Measurements from ENCODE around the gene BRMS1L.
"Not testable (repeated sequence)": the region's sequence is repeated elsewhere in the genome, so short reads cannot be mapped to it uniquely, and the experiment has no call there.

The BRMS1L gene

DNA sequence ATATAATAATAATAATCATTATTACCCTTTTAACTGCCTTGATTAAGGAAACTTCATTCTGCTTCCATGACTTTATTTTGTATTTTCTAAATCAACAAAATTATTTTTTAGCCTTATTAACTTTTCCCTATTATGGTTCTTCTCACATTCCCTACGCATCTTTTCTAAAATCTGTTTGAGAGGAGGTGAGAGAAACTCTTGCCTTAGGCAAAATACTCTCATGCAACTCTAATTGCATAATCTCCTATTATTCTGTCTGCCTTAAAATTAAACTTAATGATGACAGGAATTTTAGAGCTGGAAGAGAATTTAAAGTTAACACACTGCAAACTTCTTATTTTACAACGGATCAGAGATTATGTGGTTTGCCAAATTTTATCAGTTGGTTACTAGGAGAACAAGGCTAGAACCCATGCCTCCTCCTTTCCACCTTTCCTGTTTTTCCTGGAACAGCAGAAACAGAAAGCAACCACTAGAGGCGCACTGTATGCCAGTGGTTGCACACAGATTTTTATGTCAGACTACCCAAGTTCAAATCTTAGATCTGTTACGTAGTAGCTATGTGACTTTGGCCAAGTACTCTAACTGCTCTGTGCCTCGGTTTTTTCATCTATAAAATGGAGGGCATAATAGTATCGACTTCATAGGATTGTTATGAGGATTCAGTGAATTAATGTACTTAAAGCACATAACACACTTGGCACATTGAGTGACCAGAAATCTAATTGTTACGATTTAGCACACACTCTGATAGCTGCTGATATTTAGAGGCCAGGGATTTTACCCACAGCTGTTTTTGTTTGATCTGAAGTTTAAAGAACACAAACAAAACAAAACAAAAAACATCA is 4.3 kb upstream of the BRMS1L start:
- peak; percentile 8 for DNase-seq

DNA sequence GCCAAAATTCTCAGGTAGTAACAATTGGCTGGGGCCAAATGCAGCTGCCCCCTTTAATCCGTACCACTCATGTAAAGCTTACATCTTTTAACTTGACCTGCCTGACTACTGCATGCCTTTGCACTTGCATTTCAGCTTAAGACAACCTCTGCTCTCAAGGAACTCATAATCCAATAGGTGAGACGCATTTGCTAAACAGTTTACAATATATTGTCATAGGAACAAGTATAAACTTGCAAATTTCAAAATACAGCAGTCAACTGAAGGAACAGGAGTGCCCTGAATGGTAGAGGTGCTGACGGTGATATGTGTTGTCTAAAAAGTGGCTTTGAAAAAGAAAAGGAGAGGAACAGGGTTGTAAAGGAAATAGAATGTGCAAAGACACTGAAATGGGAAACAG is 3.6 kb upstream of the BRMS1L start:
- DNase-seq, result no peak

DNA sequence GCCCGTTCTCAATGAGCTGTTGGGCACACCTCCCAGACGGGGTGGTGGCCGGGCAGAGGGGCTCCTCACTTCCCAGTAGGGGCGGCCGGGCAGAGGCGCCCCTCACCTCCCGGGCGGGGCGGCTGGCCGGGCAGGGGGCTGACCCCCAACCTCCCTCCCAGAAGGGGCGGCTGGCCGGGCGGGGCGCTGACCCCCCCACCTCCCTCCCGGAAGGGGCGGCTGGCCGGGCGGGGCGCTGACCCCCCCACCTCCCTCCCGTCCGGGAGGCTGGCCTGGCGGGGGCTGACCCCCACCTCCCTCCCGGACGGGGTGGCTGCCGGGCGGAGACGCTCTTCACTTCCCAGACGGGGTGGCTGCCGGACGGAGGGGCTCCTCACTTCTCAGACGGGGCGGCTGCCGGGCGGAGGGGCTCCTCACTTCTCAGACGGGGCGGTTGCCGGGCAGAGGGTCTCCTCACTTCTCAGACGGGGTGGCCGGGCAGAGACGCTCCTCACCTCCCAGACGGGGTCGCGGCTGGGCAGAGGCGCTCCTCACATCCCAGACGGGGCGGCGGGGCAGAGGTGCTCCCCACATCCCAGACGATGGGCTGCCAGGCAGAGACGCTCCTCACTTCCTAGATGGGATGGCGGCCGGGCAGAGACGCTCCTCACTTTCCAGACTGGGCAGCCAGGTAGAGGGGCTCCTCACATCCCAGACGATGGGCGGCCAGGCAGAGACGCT is 1.5 kb upstream of the BRMS1L start:
- DNase-seq, result not testable (repeated sequence)

DNA sequence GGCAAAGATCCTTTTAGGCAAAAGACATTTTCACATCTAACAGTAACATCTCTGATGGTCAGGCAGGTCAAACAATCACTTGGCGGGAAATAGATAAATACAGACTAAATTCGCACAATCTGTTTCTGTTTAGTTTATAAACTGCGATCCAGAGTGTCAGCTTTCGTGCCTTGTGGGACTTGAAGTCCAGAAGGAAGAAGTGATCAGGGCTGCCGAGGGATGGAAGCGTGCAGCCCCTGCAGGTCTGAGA is 245 bp upstream of the BRMS1L start:
- DNase-seq, result no peak

DNA sequence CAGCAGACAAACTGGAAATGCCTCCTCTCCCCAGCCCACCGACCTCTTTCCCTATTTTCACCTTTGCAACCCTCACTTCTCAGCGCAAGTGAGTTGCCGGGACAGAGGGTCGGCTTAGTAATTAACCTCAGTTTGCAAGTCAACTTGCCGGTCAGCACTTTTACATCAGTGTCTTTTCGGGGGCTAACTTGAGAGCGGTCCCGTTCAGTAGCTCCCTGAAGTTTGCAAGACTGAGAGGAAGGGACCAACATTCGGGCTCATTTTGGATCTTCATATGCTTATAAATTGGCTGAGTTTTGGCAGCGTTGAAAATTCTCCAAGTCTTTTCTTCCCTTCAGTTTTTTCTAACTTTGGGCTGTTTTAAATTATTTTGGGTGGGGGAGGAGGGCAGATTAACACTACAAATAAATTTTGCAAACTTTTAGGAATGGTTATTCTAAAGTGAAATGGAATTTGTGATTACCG is 846 bp downstream of the BRMS1L start:
- no peak for DNase-seq

DNA sequence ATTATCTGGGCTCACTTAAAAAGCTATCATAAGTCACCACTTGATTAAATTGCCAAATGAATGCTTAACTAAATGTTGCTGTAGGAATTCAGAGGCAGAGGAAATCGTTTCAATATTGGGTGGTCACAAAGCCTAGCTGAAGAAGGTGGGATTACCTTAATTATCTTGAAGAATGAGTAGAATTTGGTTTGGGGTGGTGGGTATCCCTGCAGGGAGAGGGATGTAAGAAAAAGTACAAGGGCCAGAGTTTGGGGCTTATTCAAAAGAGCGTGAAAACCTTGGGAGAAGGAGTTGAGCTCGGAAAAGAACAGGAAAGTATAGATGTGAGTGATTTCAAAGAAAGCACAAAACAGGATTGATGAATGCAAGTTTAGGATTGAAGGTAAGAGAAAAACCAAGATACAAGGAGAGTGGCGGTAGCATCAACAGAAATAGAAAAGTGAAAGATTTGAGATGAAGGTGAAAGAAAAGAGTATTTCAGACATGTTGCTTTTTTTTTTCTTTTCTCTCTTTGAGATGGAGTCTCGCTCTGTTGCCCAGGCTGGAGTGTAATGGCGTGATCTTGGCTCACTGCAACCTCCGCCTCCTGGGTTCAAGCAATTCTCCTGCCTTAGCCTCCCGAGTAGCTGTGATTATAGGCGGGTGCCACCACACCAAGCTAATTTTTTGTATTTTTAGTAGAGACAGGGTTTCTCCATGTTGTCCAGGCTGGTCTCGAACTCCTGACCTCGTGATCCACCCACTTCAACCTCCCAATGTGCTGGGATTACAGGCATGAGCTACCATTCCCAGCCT is 1.7 kb downstream of the BRMS1L start:
- no peak for DNase-seq

DNA sequence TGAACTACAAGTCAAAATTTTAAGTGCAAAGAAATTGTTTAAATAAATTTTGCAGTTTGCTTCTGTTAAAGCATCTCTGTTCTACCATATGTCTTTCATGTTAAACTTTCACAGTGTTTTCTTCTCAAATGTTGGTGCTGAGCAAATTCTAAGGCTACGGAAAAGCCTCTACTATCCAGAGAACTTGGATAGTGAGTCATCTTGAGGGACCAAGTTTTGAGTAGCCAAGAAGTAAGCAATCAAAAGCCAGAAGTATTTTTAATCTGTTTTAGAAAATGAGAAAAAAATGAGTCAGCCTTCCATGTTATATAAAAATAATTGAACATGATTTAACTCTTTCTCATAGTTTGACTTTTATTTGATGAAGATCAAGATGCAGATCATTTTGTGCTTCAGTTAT is 3.3 kb downstream of the BRMS1L start:
- DNase-seq, result no peak

DNA sequence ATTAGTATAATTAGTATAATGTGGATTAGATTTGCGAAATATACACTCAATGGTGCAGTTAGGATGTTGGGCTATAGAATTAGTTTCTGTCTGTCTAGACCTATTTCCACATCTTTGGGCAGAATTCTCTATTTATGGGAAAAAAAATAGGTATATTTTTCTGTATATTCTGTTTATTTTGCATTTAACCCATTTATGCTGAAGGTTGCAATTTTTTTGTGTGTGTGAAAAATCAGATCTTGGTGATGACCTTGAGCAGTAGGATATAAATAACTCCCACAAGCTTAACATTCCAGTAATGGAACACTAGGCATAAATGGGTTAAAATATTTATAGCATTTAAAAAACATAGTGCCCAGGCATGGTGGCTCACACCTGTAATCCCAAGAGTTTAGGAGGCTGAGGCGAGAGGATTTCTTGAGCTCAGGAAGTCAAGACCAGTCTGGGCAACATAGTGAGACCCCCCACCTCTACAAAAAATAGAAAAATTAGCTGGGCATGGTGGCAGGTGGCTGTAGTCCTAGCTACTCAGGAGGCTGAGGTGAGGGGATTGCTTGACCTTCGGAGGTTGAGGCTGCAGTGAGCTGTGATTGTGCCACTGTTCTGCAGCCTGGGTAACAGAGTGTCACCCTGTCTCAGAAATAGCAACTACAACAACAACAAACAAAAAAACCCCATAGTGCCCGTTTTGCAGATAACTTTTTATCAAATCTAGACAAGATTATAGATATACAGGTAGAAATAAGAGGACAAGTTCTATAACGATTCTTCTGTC is 9.3 kb downstream of the BRMS1L start:
- DNase-seq, result no peak

DNA sequence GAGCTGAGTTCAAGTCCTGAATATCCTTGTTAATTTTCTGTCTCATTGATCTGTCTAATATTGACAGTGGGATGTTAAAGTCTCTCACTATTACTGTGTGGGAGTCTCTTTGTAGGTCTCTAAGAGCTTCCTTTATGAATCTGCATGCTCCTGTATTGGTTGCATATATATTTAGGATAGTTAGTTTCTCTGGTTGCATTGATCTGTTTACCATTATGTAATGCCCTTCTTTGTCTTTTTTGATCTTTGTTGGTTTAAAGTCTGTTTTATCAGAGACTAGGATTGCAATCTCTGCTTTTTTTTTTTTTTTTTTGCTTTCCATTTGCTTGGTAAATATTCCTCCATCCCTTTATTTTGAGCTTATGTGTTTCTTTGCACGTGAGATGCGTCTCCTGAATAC is 15.6 kb downstream of the BRMS1L start:
- not testable (repeated sequence) for DNase-seq

DNA sequence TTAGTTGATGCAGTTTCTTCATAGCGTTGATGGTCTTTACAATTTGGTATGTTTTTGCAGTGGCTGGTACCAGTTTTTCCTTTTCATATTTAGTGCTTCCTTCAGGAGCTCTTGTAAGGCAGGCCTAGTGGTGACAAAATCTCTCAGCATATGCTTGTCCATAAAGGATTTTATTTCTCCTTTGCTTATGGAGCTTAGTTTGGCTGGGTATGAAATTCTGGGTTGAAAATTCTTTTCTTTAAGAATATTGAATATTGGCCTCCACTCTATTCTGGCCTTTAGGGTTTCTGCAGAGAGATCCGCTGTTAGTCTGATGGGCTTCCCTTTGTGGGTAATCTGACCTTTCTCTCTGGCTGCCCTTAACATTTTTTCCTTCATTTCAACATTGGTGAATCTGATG is 16.1 kb downstream of the BRMS1L start:
- DNase-seq, result not testable (repeated sequence)

DNA sequence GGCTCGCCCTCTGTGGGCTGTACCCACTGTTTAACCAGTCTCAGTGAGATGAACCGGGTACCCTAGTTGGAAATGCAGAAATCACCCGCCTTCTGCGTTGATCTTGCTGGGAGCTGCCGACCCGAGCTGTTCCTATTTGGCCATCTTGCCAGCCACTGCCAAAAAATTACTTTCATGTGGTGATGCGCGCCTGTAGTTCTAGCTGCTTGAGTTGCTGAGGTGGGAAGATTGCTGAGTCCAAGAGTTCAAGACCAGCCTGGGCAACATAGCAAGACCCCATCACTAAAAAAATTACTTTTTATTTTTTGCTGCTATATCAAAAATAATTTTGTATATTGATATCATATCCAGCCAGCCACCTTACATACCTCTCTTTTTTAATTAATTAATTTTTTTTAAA is 18.4 kb downstream of the BRMS1L start:
- no peak for DNase-seq

DNA sequence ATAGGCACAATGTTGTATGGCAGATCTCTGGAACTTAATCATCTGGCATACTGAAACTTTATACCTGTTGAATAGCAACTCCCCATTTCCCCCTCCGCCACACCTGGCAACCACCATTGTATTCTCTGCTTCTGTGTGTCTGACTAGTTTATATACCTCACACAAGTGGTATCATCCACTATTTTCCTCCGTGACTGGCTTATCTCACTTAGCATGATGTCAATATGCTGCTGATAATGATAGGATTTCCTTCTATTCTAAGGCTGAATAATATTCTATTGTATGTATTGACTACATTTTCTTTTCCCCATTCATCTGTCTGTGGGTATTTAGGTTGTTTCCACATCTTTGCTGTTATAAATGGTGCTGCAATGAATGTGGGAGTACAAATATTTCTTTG is 21.5 kb downstream of the BRMS1L start:
- DNase-seq, result no peak

DNA sequence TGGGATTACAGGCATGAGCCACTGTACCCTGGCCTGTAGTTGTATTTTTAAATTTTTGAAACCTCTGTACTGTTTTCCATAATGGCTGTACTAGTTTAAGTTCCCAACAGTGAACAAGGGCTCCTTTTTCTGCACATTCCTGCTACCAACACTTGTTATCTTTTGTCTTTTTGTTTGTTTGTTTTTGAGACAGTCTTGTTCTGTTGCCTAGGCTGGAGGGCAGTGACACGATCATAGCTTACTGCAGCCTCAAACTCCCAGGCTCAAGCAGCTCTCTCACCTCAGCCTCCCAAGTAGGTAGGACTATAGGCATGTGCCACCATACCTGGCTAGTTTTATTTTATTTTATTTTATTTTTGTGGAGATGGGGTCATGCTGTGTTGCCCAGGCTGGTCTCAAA is 23.0 kb downstream of the BRMS1L start:
- DNase-seq, result no peak

DNA sequence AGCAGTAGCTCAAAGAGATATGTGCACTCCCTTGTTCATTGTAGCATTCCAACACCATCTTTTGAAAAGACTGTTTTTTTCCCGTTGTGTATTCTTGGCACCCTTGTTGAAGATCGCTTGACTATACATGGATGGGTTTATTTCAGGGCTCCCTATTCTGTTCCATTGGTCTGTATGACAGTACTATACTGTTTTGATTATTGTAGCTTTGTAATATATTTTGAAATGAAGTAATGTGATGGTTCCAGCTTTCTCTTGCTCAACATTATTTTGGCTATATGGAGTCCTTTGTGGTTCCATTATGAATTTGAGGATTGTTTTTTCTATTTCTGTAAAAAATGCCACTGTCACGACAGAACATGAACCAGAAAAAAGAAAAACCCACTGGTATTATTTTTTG is 25.7 kb downstream of the BRMS1L start:
- no peak for DNase-seq

DNA sequence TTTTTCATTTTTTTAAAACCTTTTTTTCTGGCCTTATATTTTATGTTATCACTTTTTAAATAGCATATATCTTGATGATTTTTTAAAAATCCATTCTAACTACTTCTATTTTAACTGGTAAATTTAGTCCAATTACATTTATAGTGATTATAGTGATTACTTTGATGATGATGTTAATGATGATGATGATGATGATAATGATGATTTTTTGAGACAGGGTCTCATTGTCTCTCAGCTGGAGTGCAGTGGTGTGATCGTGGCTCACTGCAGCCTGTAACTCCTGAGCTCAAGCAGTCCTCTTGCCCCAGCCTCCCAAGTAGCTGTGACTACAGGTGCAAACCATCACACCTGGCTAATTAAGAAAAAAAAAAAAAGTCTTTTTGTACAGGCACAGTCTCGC is 27.1 kb downstream of the BRMS1L start:
- no peak for DNase-seq

DNA sequence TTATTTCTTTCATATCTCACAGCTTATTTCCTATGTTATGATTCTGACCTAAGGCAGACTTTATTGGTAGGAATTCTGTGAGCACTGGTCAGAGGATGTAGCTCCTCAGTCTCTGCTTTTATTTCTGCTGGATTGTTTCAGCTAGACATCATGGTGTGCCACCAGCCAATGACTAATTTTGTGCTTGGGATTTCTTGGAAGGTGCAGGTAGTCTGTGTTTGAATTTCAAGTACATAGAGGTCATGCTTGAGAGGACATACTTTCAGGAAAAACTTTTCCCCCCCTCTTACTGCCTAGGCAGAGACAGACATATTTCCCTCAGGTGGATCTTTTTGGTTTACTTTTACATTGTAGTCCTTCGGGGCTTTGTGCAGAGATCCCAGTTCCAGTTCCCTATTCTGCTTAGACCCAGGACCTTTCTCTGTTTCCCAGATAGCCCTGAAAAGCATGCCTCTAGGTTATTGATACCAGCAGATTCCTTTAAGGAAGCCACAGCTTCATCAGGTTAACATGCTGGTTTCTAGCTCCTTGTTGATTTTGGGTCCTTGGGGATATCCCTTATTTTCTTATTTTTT is 28.6 kb downstream of the BRMS1L start:
- DNase-seq, result no peak

DNA sequence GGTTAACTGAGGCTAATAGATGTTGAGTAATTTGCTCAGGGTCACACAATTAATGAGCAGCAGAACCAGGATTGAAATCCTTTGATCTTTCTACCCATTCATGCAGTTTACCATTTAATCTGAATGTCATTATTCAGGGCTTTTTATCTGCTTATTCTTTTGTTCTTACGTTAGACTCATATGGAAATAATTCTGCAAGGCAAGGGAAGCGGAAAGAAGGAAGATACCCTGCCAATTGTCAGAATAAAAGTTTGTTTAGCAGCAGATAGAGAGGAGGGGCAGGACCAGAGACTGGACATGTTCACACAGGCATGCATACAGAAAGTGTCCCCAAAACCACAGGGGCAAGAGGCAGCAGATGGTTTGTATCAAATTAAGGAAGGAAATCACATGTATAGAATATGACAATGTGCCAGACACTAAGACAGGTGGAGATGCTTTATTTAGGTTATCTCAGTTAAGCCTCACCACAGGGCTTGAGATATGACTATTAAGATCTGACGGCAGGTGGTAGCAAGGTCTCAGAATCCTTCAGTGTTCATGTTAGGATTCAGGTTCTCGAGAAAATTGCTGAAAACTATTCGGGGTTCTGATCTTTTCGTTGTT is 29.8 kb downstream of the BRMS1L start:
- DNase-seq, result no peak

DNA sequence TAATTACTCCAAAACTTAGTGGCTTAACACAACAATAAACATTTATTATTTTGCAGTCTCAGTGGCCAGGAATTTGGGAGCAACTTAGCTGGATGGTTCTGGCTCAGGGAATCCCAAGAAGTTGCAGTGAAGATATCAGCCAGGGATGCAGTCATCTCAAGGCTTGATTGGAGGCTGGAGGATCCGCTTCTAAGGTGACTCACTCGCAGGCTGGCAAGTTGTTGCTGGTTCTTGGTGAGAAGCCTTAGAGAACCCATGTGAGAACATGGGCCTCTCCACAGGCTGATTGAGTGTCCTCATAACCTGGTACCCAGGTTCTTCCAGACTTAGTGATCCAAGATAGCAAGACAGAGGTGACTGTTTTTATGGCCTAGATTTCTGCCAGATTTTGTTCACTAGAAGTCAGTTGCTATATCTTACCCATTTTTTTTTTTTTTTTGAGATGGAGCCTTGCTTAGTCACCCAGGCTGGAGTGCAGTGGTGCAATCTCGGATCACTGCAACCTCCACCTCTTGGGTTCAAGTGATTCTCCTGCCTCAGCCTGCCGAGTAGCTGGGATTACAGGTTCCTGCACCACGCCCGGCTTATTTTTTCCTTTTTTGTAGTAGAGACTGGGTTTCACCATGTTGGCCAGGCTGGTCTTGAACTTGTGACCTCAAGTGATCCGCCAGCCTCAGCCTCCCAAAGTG is 32.5 kb downstream of the BRMS1L start:
- no peak for DNase-seq

DNA sequence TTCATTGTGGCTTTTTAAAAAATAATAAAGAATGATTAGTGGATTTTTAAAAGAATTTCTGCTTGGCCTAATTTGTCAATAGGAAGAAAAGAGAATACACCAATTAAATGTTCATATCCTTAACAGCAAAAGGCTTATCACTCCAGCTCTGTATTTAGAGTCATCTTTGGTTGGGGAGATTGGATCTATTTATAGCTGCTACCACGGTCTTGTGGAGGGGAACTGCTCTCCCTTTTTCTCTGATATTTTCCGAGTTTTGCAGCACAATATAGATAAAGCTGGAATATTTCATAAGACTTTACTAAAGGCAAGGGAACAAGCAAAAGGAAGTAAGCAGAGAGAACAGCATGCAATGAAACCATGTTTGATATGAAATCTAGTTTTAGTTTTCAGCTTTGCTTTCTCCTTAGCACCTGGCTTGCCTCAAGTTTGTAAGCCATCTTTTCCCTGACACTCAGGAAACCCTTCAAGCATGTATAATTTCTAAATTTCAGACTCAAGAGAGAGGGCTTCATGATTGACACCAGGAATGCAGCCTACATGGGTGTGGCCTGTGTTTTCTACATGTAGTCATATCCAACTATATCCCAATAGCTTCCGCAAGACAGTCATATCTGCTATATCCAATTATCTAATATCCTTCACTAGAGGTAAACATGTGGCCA is 35.2 kb downstream of the BRMS1L start:
- DNase-seq, result no peak

DNA sequence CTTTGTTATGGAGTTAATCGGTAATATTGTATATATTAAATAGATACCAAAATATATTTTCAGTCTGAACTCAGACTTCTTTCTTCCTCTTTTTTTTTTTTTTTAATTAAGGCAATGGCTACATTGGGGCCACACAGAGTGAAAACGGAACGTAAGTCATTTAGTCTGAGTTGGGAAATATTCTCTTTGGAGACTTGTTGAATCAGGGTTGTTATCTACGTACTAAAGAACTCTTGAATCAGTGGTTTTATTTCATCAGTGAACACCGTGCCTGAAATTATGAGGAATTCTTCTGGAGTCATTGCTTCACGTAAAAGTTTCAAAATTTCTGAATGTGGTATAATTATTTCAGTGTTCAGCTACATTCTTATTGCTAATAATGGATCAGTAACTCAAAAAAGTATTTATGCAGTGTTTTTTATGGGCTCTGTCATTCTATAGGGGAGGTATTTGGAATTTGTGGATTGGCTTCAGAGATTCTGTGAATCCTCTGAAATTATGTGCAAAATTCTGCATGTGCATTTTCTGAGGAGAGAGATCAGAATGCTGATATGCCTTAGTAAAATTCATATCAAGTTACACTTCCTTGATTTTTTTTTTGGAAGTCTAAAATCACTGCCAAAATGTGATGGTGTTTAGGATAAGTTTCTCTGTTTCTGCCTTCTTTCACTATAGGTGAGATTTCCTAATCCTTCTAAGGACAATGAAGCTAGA is 39.6 kb downstream of the BRMS1L start:
- no peak for DNase-seq
